Suprapubic skin (tissue), 3 donors: ENCODE data around the gene ANKRD22.

Source experiments
- POLR2AphosphoS5 ChIP-seq, 3 donors: sonication (generic); formaldehyde crosslinking; IDR thresholded peaks; one replicate each; pipeline ENCODE4 v1.6.1; 2017; ENCODE audit warnings: antibody characterized with exemption in 3 of 3
- TF ChIP-seq, protein P1 (sequence below), 2 donors: fragments of 200-600 bp in 1 of 2; fragments of 450-650 bp in 1 of 2; sonication (generic) in 1 of 2; IDR thresholded peaks; one replicate each; pipeline ENCODE4 v1.5.1; 2016 to 2019; ENCODE audit warnings: antibody characterized with exemption in 2 of 2, mild to moderate bottlenecking in 1 of 2, moderate library complexity in 1 of 2

GRCh38 chr10:88810196-88810961 lies 41.3 kb downstream of the ANKRD22 start:
- TF ChIP-seq, protein P1, sequence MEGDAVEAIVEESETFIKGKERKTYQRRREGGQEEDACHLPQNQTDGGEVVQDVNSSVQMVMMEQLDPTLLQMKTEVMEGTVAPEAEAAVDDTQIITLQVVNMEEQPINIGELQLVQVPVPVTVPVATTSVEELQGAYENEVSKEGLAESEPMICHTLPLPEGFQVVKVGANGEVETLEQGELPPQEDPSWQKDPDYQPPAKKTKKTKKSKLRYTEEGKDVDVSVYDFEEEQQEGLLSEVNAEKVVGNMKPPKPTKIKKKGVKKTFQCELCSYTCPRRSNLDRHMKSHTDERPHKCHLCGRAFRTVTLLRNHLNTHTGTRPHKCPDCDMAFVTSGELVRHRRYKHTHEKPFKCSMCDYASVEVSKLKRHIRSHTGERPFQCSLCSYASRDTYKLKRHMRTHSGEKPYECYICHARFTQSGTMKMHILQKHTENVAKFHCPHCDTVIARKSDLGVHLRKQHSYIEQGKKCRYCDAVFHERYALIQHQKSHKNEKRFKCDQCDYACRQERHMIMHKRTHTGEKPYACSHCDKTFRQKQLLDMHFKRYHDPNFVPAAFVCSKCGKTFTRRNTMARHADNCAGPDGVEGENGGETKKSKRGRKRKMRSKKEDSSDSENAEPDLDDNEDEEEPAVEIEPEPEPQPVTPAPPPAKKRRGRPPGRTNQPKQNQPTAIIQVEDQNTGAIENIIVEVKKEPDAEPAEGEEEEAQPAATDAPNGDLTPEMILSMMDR (IDR thresholded peaks at IDR 0.05): peak; percentile 8 to 63
- TF ChIP-seq POLR2AphosphoS5 (IDR thresholded peaks at IDR 0.05): no peak
